Measurements from ENCODE around the gene VAC14.

The VAC14 gene

GRCh38 chr16:70711211-70712031 lies 89.5 kb downstream of the VAC14 start (continued):
- TF ChIP-seq ZNF791 (tag by site-specific recombination; IDR thresholded peaks at IDR 0.05) (no peak), PBX3 (CRISPR knock-in tag; IDR thresholded peaks at IDR 0.05) (no peak)

DNA sequence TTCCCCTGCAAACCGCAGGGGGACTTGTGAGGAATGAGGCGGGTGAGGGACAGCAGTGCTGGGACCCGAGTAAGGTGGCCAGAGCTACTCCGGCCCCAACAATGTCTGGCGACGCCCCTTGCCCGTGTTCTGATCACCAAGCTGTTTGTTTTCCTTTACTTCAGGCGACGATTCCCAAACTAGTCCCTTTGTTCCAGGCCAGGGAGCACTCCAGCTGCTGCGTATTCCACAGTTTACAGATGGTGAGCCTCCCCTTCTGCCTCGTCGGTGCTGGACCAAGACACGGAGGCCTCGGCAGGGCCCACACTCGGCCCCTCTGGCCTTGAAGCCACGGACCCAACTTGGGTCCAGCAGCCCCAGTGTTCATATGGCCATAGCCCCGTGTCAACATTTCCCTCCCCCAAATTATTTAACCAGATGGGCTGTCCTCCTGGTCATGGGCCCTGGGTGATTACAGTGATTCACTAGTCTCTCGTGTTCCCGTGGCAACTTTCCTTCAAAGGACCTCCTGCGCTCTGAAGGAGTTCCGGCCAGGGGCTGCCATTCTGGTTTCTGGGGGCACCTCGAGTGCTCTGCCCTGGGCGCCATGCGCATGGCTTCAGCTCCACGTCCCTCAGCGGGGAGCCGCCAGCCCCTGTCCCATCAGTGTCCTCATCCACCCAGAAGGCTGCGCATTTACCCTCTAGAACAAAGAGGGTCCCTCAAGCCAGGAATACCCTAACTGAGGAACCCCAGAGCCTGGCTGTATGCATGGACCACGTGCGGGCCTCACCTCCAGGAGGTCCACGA lies 90.3 kb downstream of the VAC14 start:
- Histone ChIP-seq H3K27ac (ENCODE audit: extremely low read depth, low read depth, low read length) (no peak overlapping the region), H3K4me3 (ENCODE audit: low read depth, low read length) (no peak overlapping the region), H3K9me3 (ENCODE audit: control insufficient read depth, insufficient read depth, low read depth, low read length) (no peaks in the 10 kb centered on the region), H3K4me1 (ENCODE audit: control insufficient read depth, insufficient read depth, low read length) (peaks cover 5% of the 10 kb centered on the region; the same call in 1 of the 2 replicates), H3K36me3 (ENCODE audit: control insufficient read depth in 2 of 2, insufficient read depth in 1 of 2, low read length in 2 of 2) (no peaks in the 10 kb centered on the region)
- TF ChIP-seq MEIS1 (CRISPR knock-in tag; IDR thresholded peaks at IDR 0.05; ENCODE audit: borderline replicate concordance) (no peak), ZNF548 (tag by site-specific recombination; IDR thresholded peaks at IDR 0.05) (no peak), WT1 (tag by site-specific recombination; IDR thresholded peaks at IDR 0.05) (no peak), ZSCAN18 (tag by site-specific recombination; IDR thresholded peaks at IDR 0.05) (no peak), ZSCAN16 (tag by site-specific recombination; IDR thresholded peaks at IDR 0.05) (no peak), ZNF610 (tag by site-specific recombination; IDR thresholded peaks at IDR 0.05; ENCODE audit: borderline replicate concordance) (no peak), ZNF174 (tag by site-specific recombination; IDR thresholded peaks at IDR 0.05) (no peak), ZNF561 (tag by site-specific recombination; IDR thresholded peaks at IDR 0.05; ENCODE audit: borderline replicate concordance) (no peak), ZNF768 (tag by site-specific recombination; IDR thresholded peaks at IDR 0.05) (no peak), ZNF214 (tag by site-specific recombination; IDR thresholded peaks at IDR 0.05; ENCODE audit: borderline replicate concordance) (no peak), ZNF830 (tag by site-specific recombination; IDR thresholded peaks at IDR 0.05; ENCODE audit: low read depth) (no peak)
- ChIA-PET POLR2A (no interaction called here), CTCF (interaction anchor here (1.0 kb wide), 1 partner anchor 60 kb away, joined by 3 read pairs; no protein-coding TSS in a partner anchor)

DNA sequence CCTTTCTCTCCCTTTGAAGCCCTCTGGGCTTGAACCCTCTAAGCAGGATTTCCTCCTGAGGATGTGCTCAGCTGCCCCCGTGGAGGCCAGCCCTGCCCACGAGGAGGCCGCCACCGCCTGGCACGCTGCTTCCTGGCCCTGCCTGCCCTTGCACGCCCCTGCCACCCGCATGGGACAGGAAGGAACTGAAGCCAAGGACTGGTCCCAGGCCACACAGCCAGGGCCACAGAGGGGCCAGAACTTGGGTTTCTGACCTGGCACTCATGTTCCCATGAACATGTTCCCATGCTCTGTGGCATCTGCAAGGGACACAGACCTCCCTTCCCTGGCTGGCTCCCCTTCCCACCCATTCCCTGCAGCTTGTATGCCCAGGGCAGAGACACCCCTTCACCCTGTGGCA lies 91.0 kb downstream of the VAC14 start:
- Histone ChIP-seq H3K36me3 (ENCODE audit: control insufficient read depth in 2 of 2, insufficient read depth in 1 of 2, low read length in 2 of 2) (no peaks in the 10 kb centered on the region), H3K27ac (ENCODE audit: extremely low read depth, low read depth, low read length) (no peak overlapping the region), H3K4me1 (ENCODE audit: control insufficient read depth, insufficient read depth, low read length) (no peaks in the 10 kb centered on the region; the same call in 1 of the 2 replicates), H3K9me3 (ENCODE audit: control insufficient read depth, insufficient read depth, low read depth, low read length) (no peaks in the 10 kb centered on the region), H3K4me3 (ENCODE audit: low read depth, low read length) (no peak overlapping the region)
- no peak for TF ChIP-seq ZNF391 (tag by site-specific recombination; IDR thresholded peaks at IDR 0.05; ENCODE audit: borderline replicate concordance, low read depth)
- 0 out of 2 replicates have a peak, but pooled peaks have one; percentile 6 for TF ChIP-seq EGR2 (tag by site-specific recombination; IDR thresholded peaks at IDR 0.05; ENCODE audit: low read depth)
- CTCF ChIA-PET = no interaction called here
- POLR2A ChIA-PET = no interaction called here

DNA sequence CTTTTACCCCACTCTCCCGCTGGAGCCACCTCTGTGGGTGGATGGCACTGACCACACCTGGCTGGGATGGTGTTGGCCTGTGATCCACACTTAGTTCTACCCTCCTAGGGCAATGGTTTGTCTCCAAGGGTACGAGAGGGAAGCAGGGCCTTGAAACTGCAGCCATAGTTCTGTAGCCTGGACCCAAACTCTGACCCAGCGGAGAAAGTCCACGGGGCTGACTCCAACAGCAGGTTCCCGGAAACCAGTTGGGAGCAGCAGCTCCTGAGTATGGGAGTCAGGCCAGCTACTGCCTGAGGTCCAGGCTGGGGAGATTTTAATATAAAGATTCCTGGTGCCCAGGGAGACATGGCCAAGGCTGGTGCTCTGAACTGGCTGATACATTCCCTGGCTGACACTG lies 91.5 kb downstream of the VAC14 start:
- Histone ChIP-seq H3K36me3 (ENCODE audit: control insufficient read depth in 2 of 2, insufficient read depth in 1 of 2, low read length in 2 of 2) (no peaks in the 10 kb centered on the region), H3K27ac (ENCODE audit: extremely low read depth, low read depth, low read length) (no peak overlapping the region), H3K9me3 (ENCODE audit: control insufficient read depth, insufficient read depth, low read depth, low read length) (no peaks in the 10 kb centered on the region), H3K4me3 (ENCODE audit: low read depth, low read length) (no peak overlapping the region), H3K4me1 (ENCODE audit: control insufficient read depth, insufficient read depth, low read length) (no peaks in the 10 kb centered on the region)
- ChIA-PET CTCF (no interaction called here), POLR2A (interaction anchor here (0.7 kb wide), 1 partner anchor 40 kb away, joined by 4 read pairs; no protein-coding TSS in a partner anchor)
- TF ChIP-seq KLF16 (tag by site-specific recombination; IDR thresholded peaks at IDR 0.05) (no peak), YY1 (tag by site-specific recombination; IDR thresholded peaks at IDR 0.05) (no peak), ZNF140 (tag by site-specific recombination; IDR thresholded peaks at IDR 0.05) (no peak), ZNF404 (tag by site-specific recombination; IDR thresholded peaks at IDR 0.05) (no peak), ZNF626 (tag by site-specific recombination; IDR thresholded peaks at IDR 0.05) (no peak), ZNF26 (tag by site-specific recombination; IDR thresholded peaks at IDR 0.05) (no peak), ZNF571 (tag by site-specific recombination; IDR thresholded peaks at IDR 0.05) (no peak), ZNF660 (tag by site-specific recombination; IDR thresholded peaks at IDR 0.05) (no peak)

Data from HEK293 (cell line).